Measurements from ENCODE around the gene BIVM.

GRCh38 chr13:102807699-102808098 is 8.8 kb downstream of the BIVM start:
- no peak for TF ChIP-seq CTCF (conservative IDR thresholded peaks at IDR 0.05; ENCODE audit: low read depth in 2 of 2)
- TF ChIP-seq POLR2AphosphoS5 (IDR thresholded peaks at IDR 0.05; ENCODE audit: low read depth): no peak
- no peak for TF ChIP-seq EZH2 (IDR thresholded peaks at IDR 0.05; ENCODE audit: low read depth, unreplicated experiment)
- TF ChIP-seq CREB1 (CRISPR knock-in tag; IDR thresholded peaks at IDR 0.05; ENCODE audit: low read depth): no peak
- no peak for TF ChIP-seq REST (IDR thresholded peaks at IDR 0.05; ENCODE audit: unreplicated experiment)
- TF ChIP-seq EZH2phosphoT487 (IDR thresholded peaks at IDR 0.05; ENCODE audit: unreplicated experiment): no peak
- TF ChIP-seq STAT1 (IDR thresholded peaks at IDR 0.05; ENCODE audit: unreplicated experiment): no peak
- TF ChIP-seq ETS1 (IDR thresholded peaks at IDR 0.05): no peak
- no peak for TF ChIP-seq ZNF331 (CRISPR knock-in tag; IDR thresholded peaks at IDR 0.05; ENCODE audit: low read depth)
